ENCODE data around the gene EML4. TPM values are rescaled to one million over a fixed set of nuclear protein-coding genes. Genes with fewer than 3 reads are reported as not detected.
A peak's percentile ranks its signal among the peaks of the same experiment; 100 is the strongest.

EML4 gene
- total and polyA plus RNA-seq, 8 donors, result 12.5 to 44.0 (median 33.2) TPM

GRCh38 chr2:42281416-42282081 is 112.4 kb downstream of the EML4 start:
- peaks cover 0 to 10% (median 7%) of the 10 kb centered on the region in 3 donors for H3K4me1 ChIP-seq
- WGBS, 2 donors, result 55% methylated on average over 2 of the region's 2 CpGs

GRCh38 chr2:42284019-42284418 is 114.9 kb downstream of the EML4 start:
- Histone ChIP-seq H3K4me1 (peaks cover 0 to 22% (median 11%) of the 10 kb centered on the region in 3 donors), H3K9me3 (no peaks in the 10 kb centered on the region), H3K27ac (no peak overlapping the region), H3K4me3 (no peak overlapping the region), H3K36me3 (peaks cover 0 to 17% (median 0%) of the 10 kb centered on the region in 3 donors), H3K27me3 (no peaks in the 10 kb centered on the region)
- 93 to 94% methylated on average over 6 of the region's 6 CpGs for WGBS, 2 donors
- ATAC-seq (no peak), DNase-seq (no peak), FAIRE-seq (no peak)
- TF ChIP-seq, protein P1, sequence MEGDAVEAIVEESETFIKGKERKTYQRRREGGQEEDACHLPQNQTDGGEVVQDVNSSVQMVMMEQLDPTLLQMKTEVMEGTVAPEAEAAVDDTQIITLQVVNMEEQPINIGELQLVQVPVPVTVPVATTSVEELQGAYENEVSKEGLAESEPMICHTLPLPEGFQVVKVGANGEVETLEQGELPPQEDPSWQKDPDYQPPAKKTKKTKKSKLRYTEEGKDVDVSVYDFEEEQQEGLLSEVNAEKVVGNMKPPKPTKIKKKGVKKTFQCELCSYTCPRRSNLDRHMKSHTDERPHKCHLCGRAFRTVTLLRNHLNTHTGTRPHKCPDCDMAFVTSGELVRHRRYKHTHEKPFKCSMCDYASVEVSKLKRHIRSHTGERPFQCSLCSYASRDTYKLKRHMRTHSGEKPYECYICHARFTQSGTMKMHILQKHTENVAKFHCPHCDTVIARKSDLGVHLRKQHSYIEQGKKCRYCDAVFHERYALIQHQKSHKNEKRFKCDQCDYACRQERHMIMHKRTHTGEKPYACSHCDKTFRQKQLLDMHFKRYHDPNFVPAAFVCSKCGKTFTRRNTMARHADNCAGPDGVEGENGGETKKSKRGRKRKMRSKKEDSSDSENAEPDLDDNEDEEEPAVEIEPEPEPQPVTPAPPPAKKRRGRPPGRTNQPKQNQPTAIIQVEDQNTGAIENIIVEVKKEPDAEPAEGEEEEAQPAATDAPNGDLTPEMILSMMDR (IDR thresholded peaks at IDR 0.05), result no peak
- intact Hi-C loops (cut with DNase I), result no loop called here

More at GRCh38 chr2:42281416-42282081, 112.4 kb downstream of the EML4 start:
- DNase-seq (no peak), FAIRE-seq (no peak), ATAC-seq (no peak)
- Histone ChIP-seq H3K27ac (no peak overlapping the region), H3K27me3 (no peaks in the 10 kb centered on the region), H3K4me3 (no peak overlapping the region), H3K9me3 (no peaks in the 10 kb centered on the region), H3K36me3 (peaks cover 0 to 17% (median 0%) of the 10 kb centered on the region in 3 donors)
- intact Hi-C loops (cut with DNase I), result no loop called here
- TF ChIP-seq, protein P1 (IDR thresholded peaks at IDR 0.05), result no peak

DNA sequence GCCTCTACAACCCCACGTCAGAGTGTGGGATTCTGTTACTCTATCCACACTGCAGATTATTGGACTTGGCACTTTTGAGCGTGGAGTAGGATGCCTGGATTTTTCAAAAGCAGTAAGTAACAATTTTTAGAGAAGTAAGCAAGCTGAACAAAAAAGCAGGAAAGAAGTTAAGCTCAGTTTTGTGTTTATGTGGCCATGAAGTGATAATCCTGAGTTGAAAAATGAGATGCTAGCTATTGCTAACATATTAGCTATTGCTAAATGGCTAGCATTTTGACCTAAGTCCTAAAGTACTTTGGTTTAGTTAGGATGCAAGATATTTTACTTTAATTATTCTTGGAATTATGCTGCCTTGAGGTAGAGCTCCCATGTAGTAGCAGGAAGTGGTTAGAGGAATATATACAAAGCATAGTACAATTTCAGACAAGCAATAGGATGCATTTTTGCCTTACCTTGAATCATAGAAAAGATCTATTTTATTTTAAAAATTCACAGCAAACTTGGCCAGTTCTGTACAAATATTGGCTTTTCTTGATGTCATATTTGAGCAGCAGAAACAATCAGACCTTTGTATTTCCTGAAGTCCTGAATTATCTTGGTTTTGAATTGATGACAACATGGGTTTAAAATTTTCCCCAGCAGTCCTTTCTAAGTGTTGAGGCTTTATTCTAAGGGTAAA is 117.3 kb downstream of the EML4 start:
- intact Hi-C loops (cut with DNase I), result no loop called here
- Histone ChIP-seq H3K27ac (peak overlapping the region in 2 of 4 donors; percentile 42 to 68), H3K4me3 (no peak overlapping the region), H3K9me3 (no peaks in the 10 kb centered on the region), H3K36me3 (peaks cover 0 to 11% (median 0%) of the 10 kb centered on the region in 3 donors), H3K27me3 (no peaks in the 10 kb centered on the region), H3K4me1 (peaks cover 0 to 21% (median 11%) of the 10 kb centered on the region in 3 donors)
- no peak for DNase-seq
- TF ChIP-seq, protein P1 (IDR thresholded peaks at IDR 0.05), result no peak
- WGBS, 2 donors, result 40 to 49% methylated on average over 2 of the region's 2 CpGs
- no peak for FAIRE-seq
- ATAC-seq, result peak; percentile 63 to 84 (median 78)

- ATAC-seq (no peak), DNase-seq (no peak), FAIRE-seq (no peak)
- Histone ChIP-seq H3K36me3 (peaks cover 0 to 5% (median 0%) of the 10 kb centered on the region in 3 donors), H3K4me3 (no peak overlapping the region), H3K27ac (no peak overlapping the region), H3K27me3 (no peaks in the 10 kb centered on the region), H3K4me1 (peaks cover 0 to 19% (median 11%) of the 10 kb centered on the region in 3 donors), H3K9me3 (no peaks in the 10 kb centered on the region)
- TF ChIP-seq, protein P1 (IDR thresholded peaks at IDR 0.05), result no peak
- intact Hi-C loops (cut with DNase I), result no loop called here
- WGBS, 2 donors, result 81 to 91% methylated on average over 1 of the region's 1 CpG
These were observed 119.7 kb downstream of the EML4 start for GRCh38 chr2:42288811-42289210.
